HepG2 (cell line): ENCODE data around the gene TEAD4. TPM values are rescaled to one million over a fixed set of nuclear protein-coding genes. Genes with fewer than 3 reads are reported as not detected.

Experiments used
- ATAC-seq: fragments of 200-7000 bp; cut with Tn5 transposase; 3 replicates; pipeline ENCODE4 v1.9.1; 2020; ENCODE audit warnings: mild to moderate bottlenecking, moderate library complexity
- BruUV-seq: library from RNA; stranded (reverse); fragments of 400-500 nt; replicated peaks from 2 replicates; lab custom pipeline; 2021; lab: Mats Ljungman, UMichigan
- CTCF ChIA-PET: fragments of 300-600 bp; formaldehyde crosslinking; extraction: SDS; loops from one replicate; lab custom pipeline; 2021; ENCODE audit warnings: low total read pairs, inconsistent platforms, low intra/inter-chr PET ratio; lab: Yijun Ruan, JAX
- POLR2A ChIA-PET: fragments of 350-600 bp; sonication (Branson Sonifier 250); formaldehyde crosslinking; loops from one replicate; lab custom pipeline; 2020; ENCODE audit warnings: antibody characterized with exemption, inconsistent platforms; lab: Yijun Ruan, JAX
- DNase-seq: peaks from one replicate; pipeline ENCODE4 v3.0.0-alpha.2; 2015; ENCODE audit warnings: low spot score
- FAIRE-seq: peaks from 3 replicates; lab custom pipeline; 2011; peaks lifted over from hg19 to GRCh38; lab: Jason Lieb, UNC
- H2AFZ ChIP-seq: one replicate; pipeline ENCODE4 v1.6.1; 2011; ENCODE audit warnings: low read length, inconsistent platforms
- H3K27ac ChIP-seq: fragments of 300-600 bp; 3 replicates; pipeline ENCODE4 v1.8.0; 2011; ENCODE audit warnings: mixed run types, mild to moderate bottlenecking, mixed read lengths, low read length, inconsistent platforms; ENCODE audit not compliant: insufficient read depth; ENCODE audit errors: extremely low read length
- H3K27me3 ChIP-seq, 2 experiments: fragments of 200-600 bp in 1 of 2; 2 replicates in 1 of 2; 3 replicates in 1 of 2; pipeline versions ENCODE4 v1.6.0 to v1.8.0; 2011; ENCODE audit warnings: low read length in 2 of 2, mild to moderate bottlenecking in 2 of 2, moderate library complexity in 2 of 2, inconsistent platforms in 1 of 2; ENCODE audit not compliant: insufficient read depth in 2 of 2, control insufficient read depth in 1 of 2
- H3K36me3 ChIP-seq, 2 experiments: fragments of 200-600 bp in 1 of 2; replicated peaks in 1 of 2; 2 replicates in 1 of 2; 3 replicates in 1 of 2; pipeline versions ENCODE4 v1.5.1 to v1.8.0; 2011; ENCODE audit warnings: low read length in 2 of 2, inconsistent platforms in 1 of 2; ENCODE audit not compliant: insufficient read depth in 2 of 2, control insufficient read depth in 1 of 2
- H3K4me1 ChIP-seq: 2 replicates; pipeline ENCODE4 v1.5.1; 2012; ENCODE audit warnings: low read length, inconsistent platforms; ENCODE audit not compliant: insufficient read depth
- H3K4me2 ChIP-seq: 2 replicates; pipeline ENCODE4 v1.6.0; 2011; ENCODE audit warnings: low read depth, low read length, inconsistent platforms
- H3K4me3 ChIP-seq, 3 experiments: fragments of 200-600 bp in 1 of 3; sonication (generic), shearing (Covaris generic) in 1 of 3; replicated peaks in 1 of 3; 2 replicates each; pipeline ENCODE4 v1.5.1; 2011 to 2016; ENCODE audit warnings: low read length in 3 of 3, inconsistent platforms in 2 of 3, low read depth in 2 of 3, mild to moderate bottlenecking in 2 of 3, control low read depth in 1 of 3, mixed read lengths in 1 of 3; ENCODE audit not compliant: insufficient read depth in 1 of 3
- H3K79me2 ChIP-seq: one replicate; pipeline ENCODE4 v1.6.1; 2011; ENCODE audit warnings: low read length, inconsistent platforms; ENCODE audit not compliant: insufficient read depth
- H3K9ac ChIP-seq: 2 replicates; pipeline ENCODE4 v1.6.0; 2011; ENCODE audit warnings: mild to moderate bottlenecking, low read depth, low read length, inconsistent platforms; ENCODE audit not compliant: insufficient read depth
- H3K9me3 ChIP-seq: 2 replicates; pipeline ENCODE4 v1.5.1; 2012; ENCODE audit warnings: mild to moderate bottlenecking, low read length
- H4K20me1 ChIP-seq: 2 replicates; pipeline ENCODE4 v1.6.0; 2011; ENCODE audit warnings: inconsistent platforms, mild to moderate bottlenecking, low read length, moderate library complexity; ENCODE audit not compliant: insufficient read depth
- EZH2 ChIP-seq: conservative IDR thresholded peaks from 2 replicates; pipeline ENCODE4 v1.6.1; 2012; ENCODE audit warnings: mild to moderate bottlenecking, low read depth, low read length, moderate library complexity
- FOXA1 ChIP-seq, 2 experiments: fragments of 450-650 bp in 1 of 2; sonication (generic) in 1 of 2; formaldehyde crosslinking in 1 of 2; IDR thresholded peaks; 2 replicates each; pipeline versions ENCODE4 v1.4.0 to v1.6.1; 2016 to 2020; ENCODE audit warnings: missing genetic modification reagents in 1 of 2
- FOXA3 ChIP-seq: IDR thresholded peaks from 2 replicates; pipeline ENCODE4 v1.6.1; 2016; ENCODE audit warnings: missing genetic modification reagents, missing compliant biosample characterization
- GTF2F1 ChIP-seq: fragments of 150-350 bp; IDR thresholded peaks from 2 replicates; pipeline ENCODE4 v1.6.1; 2014; ENCODE audit warnings: low read length
- HNF1B ChIP-seq: sonication (generic); formaldehyde crosslinking; IDR thresholded peaks from 2 replicates; pipeline ENCODE4 v1.5.1; 2020; ENCODE audit warnings: mild to moderate bottlenecking, moderate library complexity, missing genetic modification reagents
- MTF2 ChIP-seq: sonication (generic); formaldehyde crosslinking; IDR thresholded peaks from 2 replicates; pipeline ENCODE4 v1.5.0; 2020; ENCODE audit warnings: missing genetic modification reagents, borderline replicate concordance
- THAP11 ChIP-seq: IDR thresholded peaks from 2 replicates; pipeline ENCODE4 v1.6.1; 2016; ENCODE audit warnings: missing biosample characterization, missing genetic modification reagents
- ZMYM2 ChIP-seq: sonication (generic); formaldehyde crosslinking; IDR thresholded peaks from 2 replicates; pipeline ENCODE4 v1.8.0; 2022; ENCODE audit warnings: mild to moderate bottlenecking, missing genetic modification reagents
- whole genome bisulfite sequencing: methylation state at CpG from one replicate; pipeline ENCODE4 v1.1.6; 2017; ENCODE audit warnings: low lambda C conversion rate; 5-methylcytosine and 5-hydroxymethylcytosine counted together
- in situ Hi-C: cut with HindIII; loops from 2 replicates; pipeline ENCODE4 v1.10.0; 2017; ENCODE audit warnings: low pct_unique_long_range_greater_than_20kb; ENCODE audit not compliant: extremely low pct_ligation_motif_present
- intact Hi-C: fragments of 100-400 bp; cut with micrococcal nuclease; formaldehyde crosslinking; loops from one replicate; pipeline ENCODE4 v1.10.0; 2022; ENCODE audit not compliant: unreplicated experiment
- polyA plus RNA-seq, 8 experiments: library from polyadenylated mRNA; depleted of rRNA in 3 of 8; stranded (reverse) in 7 of 8; unstranded in 1 of 8; fragments of >200 nt; fragmentation: Illumina TruSeq in 4 of 8; extraction: Trizol in 4 of 8; gene quantifications; 2 replicates each; pipeline versions ENCODE4 v1.2.1 to v1.2.3, GENCODE V29; 2011 to 2016; ENCODE audit warnings: low read depth in 4 of 8, missing spikeins in 1 of 8, mixed read lengths in 1 of 8; ENCODE audit not compliant: insufficient read depth in 1 of 8
- total RNA-seq, 5 experiments: library from RNA; depleted of rRNA; stranded (reverse); fragments of >200 nt; fragmentation: Illumina TruSeq; extraction: Trizol; gene quantifications; 2 replicates each; pipeline ENCODE4 v1.2.3, GENCODE V29; 2016; ENCODE audit warnings: low read depth in 1 of 5

Gene TEAD4
- total and polyA plus RNA-seq, 2 of the 13 experiments (the other 11 are each of a cell fraction or from before 2014, with no cell fraction given), result 45.0 to 69.4 TPM

- 15% methylated on average over 9 of the region's 9 CpGs for WGBS
- CTCF ChIA-PET, result no interaction called here
- intact Hi-C loops (no loop called here), in situ Hi-C loops (no loop called here)
- Histone ChIP-seq H3K9me3 (no peaks in the 10 kb centered on the region), H3K4me3 (peak overlapping the region in 1 of 3 experiments; percentile 37; a peak in 1 of 6 replicates), H3K4me1 (peaks cover 29% of the 10 kb centered on the region), H3K4me2 (peak overlapping the region; percentile 60), H2AFZ (no peak overlapping the region), H3K27ac (no peak overlapping the region), H3K9ac (no peak overlapping the region), H3K36me3 (no peaks in the 10 kb centered on the region), H3K27me3 (no peaks in the 10 kb centered on the region; a peak in 2 of 5 replicates), H4K20me1 (no peaks in the 10 kb centered on the region), H3K79me2 (no peaks in the 10 kb centered on the region)
- no peak for DNase-seq
- TF ChIP-seq EZH2 (no peak), FOXA3 (CRISPR knock-in tag) (0 out of 2 replicates have a peak, but pooled peaks have one; percentile 29), FOXA1 (IDR thresholded peaks at IDR 0.05) (no peak), FOXA1 (CRISPR knock-in tag; IDR thresholded peaks at IDR 0.05) (0 out of 2 replicates have a peak, but pooled peaks have one; percentile 23), HNF1B (CRISPR knock-in tag) (peak; percentile 47; the same call in 1 of the 2 replicates), ZMYM2 (CRISPR knock-in tag) (0 out of 2 replicates have a peak, but pooled peaks have one; percentile 72), MTF2 (CRISPR knock-in tag) (0 out of 2 replicates have a peak, but pooled peaks have one; percentile 28), GTF2F1 (no peak), THAP11 (CRISPR knock-in tag) (0 out of 2 replicates have a peak, but pooled peaks have one; percentile 18)
- ATAC-seq, result peak; percentile 13
- POLR2A ChIA-PET, result no interaction called here
- no TSS peak for BruUV-seq
- FAIRE-seq, result no peak
Observed at GRCh38 chr12:3049176-3049575, 90.0 kb downstream of the TEAD4 start.
